Muscle layer of colon (tissue), 2 donors: ENCODE results near the gene FAT1.
A peak's percentile ranks its signal among the peaks of the same experiment; 100 is the strongest.

ENCODE experiments used
- H3K27ac ChIP-seq: one replicate; pipeline ENCODE4 v1.7.0; 2013; ENCODE audit warnings: low read depth, mild to moderate bottlenecking, low read length, moderate library complexity
- H3K27me3 ChIP-seq, 2 donors: one replicate each; pipeline ENCODE4 v1.7.0; 2013; ENCODE audit warnings: low read length in 2 of 2, mild to moderate bottlenecking in 2 of 2; ENCODE audit not compliant: insufficient read depth in 2 of 2, control insufficient read depth in 1 of 2
- H3K36me3 ChIP-seq: one replicate; pipeline ENCODE4 v1.7.0; 2013; ENCODE audit warnings: mild to moderate bottlenecking, low read length; ENCODE audit not compliant: insufficient read depth
- H3K4me1 ChIP-seq: one replicate; pipeline ENCODE4 v1.7.0; 2013; ENCODE audit warnings: mild to moderate bottlenecking, low read length; ENCODE audit not compliant: insufficient read depth
- H3K4me3 ChIP-seq, 2 donors: one replicate each; pipeline ENCODE4 v1.7.0; 2013; ENCODE audit warnings: low read length in 2 of 2, low read depth in 1 of 2, mild to moderate bottlenecking in 1 of 2, moderate library complexity in 1 of 2
- H3K9ac ChIP-seq: one replicate; pipeline ENCODE4 v1.7.0; 2013; ENCODE audit warnings: low read length
- H3K9me3 ChIP-seq: one replicate; pipeline ENCODE4 v1.7.0; 2013; ENCODE audit warnings: mild to moderate bottlenecking, low read length
- donor health status: abdominal sarcoma.
- donor health status: Adenocarcinoma of cecum.

The FAT1 gene

DNA sequence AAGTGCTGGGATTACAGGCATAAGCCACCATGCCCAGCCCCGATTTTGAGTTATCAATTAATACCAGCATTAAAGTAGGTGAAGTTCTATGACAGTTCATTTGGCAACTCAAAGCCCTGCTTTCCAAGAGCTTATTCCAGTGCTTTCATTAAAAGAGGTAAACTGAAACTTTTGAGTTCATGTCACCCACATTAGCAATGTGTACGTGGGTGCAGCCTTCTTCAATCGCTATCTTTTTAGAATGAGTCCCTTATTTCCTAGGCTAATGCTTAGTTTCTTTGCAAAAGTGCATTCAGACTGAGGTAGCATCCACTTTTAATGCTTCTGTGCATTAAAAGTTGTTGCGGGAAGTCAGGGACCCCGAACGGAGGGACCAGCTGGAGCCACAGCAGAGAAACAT, 142.2 kb downstream of the FAT1 start:
- no peaks in the 10 kb centered on the region for H3K9me3 ChIP-seq
- H3K27ac ChIP-seq = no peak overlapping the region
- H3K27me3 ChIP-seq = no peaks in the 10 kb centered on the region
- H3K9ac ChIP-seq = no peak overlapping the region
- peaks cover 1% of the 10 kb centered on the region for H3K36me3 ChIP-seq
- no peak overlapping the region for H3K4me3 ChIP-seq
- H3K4me1 ChIP-seq = no peaks in the 10 kb centered on the region

DNA sequence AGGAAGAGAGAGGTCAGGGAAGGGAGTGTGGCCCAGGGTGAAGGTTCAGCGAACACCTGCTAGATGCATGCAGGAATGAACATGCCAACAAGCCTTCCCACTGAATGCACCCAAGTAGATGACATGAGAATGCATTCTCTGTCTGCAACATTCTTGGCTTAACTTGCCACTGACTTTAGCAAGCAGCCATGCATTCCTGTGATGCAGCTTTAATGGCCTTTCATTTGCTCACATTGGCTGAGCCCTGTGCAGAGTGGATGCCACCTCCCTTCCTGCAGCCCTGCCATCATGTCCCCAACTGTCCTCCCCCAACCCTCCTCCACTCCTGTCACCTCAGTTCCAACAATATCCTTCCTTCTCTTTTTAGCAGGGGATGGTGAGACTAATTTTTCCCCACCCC, 143.0 kb downstream of the FAT1 start:
- Histone ChIP-seq H3K9me3 (no peaks in the 10 kb centered on the region), H3K27me3 (no peaks in the 10 kb centered on the region), H3K36me3 (no peaks in the 10 kb centered on the region), H3K4me3 (no peak overlapping the region), H3K4me1 (no peaks in the 10 kb centered on the region), H3K27ac (no peak overlapping the region), H3K9ac (no peak overlapping the region)

DNA sequence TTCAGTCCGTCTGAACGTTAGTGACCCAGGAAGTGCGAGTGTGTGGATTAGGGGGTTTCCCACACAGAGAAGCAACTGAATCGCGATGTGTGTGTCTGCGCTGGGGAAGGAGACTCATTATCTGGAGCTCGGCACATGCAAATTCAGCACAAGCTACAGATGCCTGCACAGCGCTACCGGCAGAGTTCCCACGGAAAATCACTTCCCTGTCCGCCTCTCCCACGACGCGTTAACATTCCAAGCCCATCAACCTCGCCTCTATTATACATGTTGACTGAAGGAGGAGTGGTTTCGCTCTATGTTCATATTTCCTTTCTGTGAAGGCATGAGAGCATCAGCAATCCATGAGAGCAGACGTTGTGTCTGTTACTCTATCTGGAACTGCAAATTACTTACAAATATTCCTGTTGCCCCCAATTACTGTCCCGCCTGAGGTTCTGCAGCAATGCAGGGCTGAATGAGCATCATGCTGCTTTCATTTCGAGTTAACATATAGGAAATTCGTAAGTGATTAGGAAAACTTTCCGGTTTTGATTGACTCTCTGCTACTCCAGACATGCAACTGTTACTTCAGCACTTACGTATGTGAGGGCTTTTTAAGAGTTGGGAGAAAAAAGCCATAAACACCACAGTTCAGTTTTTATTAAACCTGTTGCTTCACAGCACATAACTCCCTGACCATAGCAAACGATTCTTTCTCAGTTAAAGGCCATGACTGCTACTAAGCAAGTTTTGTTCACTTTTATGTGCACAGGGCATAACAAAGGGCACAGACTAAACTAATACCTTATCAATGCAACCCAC, 153.3 kb downstream of the FAT1 start:
- H3K27me3 ChIP-seq = no peaks in the 10 kb centered on the region
- no peaks in the 10 kb centered on the region for H3K9me3 ChIP-seq
- H3K27ac ChIP-seq = no peak overlapping the region
- no peak overlapping the region for H3K9ac ChIP-seq
- no peaks in the 10 kb centered on the region for H3K36me3 ChIP-seq
- no peaks in the 10 kb centered on the region for H3K4me1 ChIP-seq
- peak overlapping the region in 1 of 2 donors; percentile 28 for H3K4me3 ChIP-seq

DNA sequence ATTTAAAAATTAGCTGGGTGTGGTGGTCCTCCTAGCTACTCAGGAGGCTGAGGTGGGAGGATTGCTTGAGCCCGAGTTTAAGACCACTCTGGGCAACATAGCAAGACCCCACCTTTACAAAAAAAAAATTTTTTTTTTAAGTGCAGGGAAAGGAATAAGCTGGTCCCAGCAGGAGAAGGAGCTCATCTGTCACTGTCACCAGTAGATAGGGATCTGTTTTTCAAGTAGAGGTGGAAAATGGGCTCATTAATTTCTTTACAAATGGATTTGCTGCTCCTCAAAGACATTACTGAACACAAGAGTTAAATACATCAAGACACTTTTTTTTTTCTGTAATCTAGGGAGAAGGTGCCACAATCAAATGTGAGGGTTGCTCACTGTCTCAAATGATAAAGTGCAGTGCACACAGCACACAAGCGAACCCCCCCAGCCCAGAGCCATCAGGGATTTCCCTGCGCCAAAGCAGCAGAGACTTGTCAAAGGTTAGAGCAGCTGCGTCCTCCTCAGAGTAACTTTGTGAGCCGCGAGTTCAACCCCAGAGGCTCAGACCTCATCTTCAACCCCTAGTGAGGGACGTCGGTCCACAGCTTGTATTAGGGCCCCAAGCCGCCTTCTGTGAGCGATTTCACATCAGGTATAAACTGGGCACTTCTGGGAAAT, 154.0 kb downstream of the FAT1 start:
- no peaks in the 10 kb centered on the region for H3K36me3 ChIP-seq
- peak overlapping the region in 1 of 2 donors; percentile 28 for H3K4me3 ChIP-seq
- no peaks in the 10 kb centered on the region for H3K9me3 ChIP-seq
- no peaks in the 10 kb centered on the region for H3K27me3 ChIP-seq
- no peak overlapping the region for H3K27ac ChIP-seq
- no peaks in the 10 kb centered on the region for H3K4me1 ChIP-seq
- no peak overlapping the region for H3K9ac ChIP-seq

DNA sequence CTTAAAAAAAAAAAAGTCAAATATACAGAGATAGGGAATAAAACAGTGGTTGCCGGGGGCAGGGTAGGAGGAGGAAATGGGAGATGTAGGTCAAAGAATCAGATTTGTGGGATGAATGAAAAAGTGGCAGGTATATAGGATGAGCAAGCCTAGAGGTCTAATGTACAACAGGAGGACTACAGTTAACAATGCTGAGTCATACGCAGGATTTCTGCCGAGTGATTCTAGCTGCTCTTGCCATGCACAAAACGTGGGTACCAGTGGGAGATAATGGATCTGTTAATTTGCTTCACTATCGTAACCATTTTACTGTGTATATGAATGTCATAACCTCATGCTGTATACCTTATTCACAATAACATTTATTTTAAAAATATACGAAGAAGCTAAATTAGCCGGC, 157.6 kb downstream of the FAT1 start:
- Histone ChIP-seq H3K36me3 (no peaks in the 10 kb centered on the region), H3K27me3 (no peaks in the 10 kb centered on the region), H3K9ac (no peak overlapping the region), H3K4me3 (no peak overlapping the region), H3K9me3 (no peaks in the 10 kb centered on the region), H3K27ac (no peak overlapping the region), H3K4me1 (no peaks in the 10 kb centered on the region)

DNA sequence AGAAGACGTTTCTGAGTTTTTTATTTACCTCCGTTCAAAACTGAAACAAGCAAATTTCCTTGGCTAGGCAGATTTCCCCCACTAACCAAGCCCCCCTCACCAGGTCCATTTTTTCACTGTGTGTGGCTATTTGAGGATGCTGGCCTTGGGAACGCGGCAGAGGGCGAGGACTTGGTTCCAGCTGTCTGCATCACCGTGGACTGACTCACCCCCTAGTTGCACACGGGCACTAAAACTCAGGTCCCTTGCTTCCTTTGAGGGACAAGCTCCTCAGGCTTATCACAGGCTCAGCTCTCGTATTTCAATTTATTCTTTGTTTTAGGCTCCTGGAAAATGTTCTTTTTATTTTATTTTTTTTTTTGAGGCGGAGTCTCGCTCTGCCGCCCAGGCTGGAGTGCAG, 159.9 kb downstream of the FAT1 start:
- Histone ChIP-seq H3K9ac (no peak overlapping the region), H3K27me3 (no peaks in the 10 kb centered on the region), H3K9me3 (no peaks in the 10 kb centered on the region), H3K27ac (no peak overlapping the region), H3K36me3 (no peaks in the 10 kb centered on the region), H3K4me1 (no peaks in the 10 kb centered on the region), H3K4me3 (no peak overlapping the region)

DNA sequence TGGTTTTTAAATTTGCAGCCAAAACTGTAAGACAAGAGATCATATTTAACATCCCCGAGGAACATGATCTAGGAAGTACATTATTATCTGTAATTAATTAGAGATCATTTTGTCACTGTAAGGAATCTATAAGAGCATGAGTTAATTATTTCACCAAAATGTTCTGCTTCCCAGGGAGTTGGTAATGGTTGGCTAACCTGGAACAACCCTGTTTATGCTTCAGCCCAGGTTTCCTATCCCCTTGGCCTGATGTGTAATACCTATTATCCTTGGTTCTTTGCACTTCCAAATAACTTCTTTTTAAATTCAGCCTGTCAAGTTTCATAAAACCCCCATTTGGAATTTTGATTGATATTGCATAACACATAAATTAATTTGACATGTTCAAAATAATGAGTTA, 161.9 kb downstream of the FAT1 start:
- Histone ChIP-seq H3K4me1 (no peaks in the 10 kb centered on the region), H3K27ac (no peak overlapping the region), H3K9me3 (no peaks in the 10 kb centered on the region), H3K27me3 (no peaks in the 10 kb centered on the region), H3K36me3 (no peaks in the 10 kb centered on the region), H3K9ac (no peak overlapping the region), H3K4me3 (no peak overlapping the region)

DNA sequence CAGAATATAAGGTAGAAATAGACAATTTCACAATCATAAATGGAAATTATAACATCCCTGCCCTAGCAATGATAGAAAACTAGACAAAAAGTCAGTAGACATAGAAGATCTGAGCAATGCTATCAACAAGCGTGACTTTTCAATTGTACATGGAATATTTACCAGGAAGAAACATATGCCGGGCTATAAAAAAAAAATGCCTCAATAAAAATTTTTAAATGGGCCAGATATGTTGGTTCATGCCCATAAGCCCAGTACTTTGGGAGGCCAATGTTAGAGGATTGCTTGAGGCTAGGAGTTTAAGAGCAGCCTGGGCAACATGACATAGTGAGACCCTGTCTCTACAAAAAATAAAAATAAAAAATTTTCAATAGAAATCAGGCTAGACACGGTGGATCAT, 163.0 kb downstream of the FAT1 start:
- H3K9me3 ChIP-seq = no peaks in the 10 kb centered on the region
- H3K4me3 ChIP-seq = no peak overlapping the region
- no peaks in the 10 kb centered on the region for H3K36me3 ChIP-seq
- no peaks in the 10 kb centered on the region for H3K4me1 ChIP-seq
- H3K27ac ChIP-seq = no peak overlapping the region
- no peak overlapping the region for H3K9ac ChIP-seq
- H3K27me3 ChIP-seq = peaks cover under 1 to 4% of the 10 kb centered on the region in 2 donors

DNA sequence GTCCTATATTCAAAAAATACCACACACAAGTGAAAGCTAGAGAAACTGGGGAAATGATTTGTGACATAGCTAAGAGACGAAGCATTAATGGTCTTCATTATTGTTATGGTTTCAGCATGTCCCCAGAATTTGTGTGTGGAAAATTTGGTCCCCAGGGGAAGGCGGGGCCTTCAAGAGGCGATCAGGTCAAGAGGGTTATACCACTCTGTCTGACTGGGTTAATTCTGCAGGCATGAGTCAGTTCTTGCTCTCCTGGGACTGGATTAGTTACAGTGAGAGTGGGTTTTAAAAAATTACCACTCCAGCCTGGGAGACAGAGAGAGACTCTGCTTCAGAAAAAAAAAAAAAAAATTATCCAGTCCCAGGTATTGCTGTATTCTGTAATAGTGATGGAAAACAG, 166.2 kb downstream of the FAT1 start:
- no peaks in the 10 kb centered on the region for H3K36me3 ChIP-seq
- no peak overlapping the region for H3K9ac ChIP-seq
- no peaks in the 10 kb centered on the region for H3K4me1 ChIP-seq
- no peaks in the 10 kb centered on the region for H3K9me3 ChIP-seq
- H3K4me3 ChIP-seq = no peak overlapping the region
- H3K27ac ChIP-seq = no peak overlapping the region
- peaks cover 5 to 15% of the 10 kb centered on the region in 2 donors for H3K27me3 ChIP-seq

DNA sequence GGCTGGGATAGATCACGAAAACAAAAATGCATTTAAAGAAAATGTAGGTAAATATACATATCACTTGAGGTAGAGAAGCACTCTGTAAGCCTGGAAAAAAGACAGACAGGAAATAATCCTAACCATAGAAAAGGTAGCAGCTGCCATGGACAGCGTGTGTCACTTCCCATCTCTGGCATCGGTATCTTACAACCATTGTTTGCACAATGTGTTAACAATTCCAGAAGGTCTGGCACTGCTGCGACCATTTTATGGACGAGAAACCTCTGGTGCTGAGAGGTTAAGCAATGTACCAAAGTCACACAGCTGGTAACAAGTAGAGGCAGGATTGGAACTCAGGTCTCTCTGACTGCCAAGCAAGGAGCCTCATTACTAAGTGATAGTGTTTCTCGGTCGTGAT, 166.6 kb downstream of the FAT1 start:
- Histone ChIP-seq H3K4me3 (no peak overlapping the region), H3K36me3 (no peaks in the 10 kb centered on the region), H3K27me3 (peaks cover 5 to 15% of the 10 kb centered on the region in 2 donors), H3K4me1 (no peaks in the 10 kb centered on the region), H3K9ac (no peak overlapping the region), H3K9me3 (no peaks in the 10 kb centered on the region), H3K27ac (no peak overlapping the region)

DNA sequence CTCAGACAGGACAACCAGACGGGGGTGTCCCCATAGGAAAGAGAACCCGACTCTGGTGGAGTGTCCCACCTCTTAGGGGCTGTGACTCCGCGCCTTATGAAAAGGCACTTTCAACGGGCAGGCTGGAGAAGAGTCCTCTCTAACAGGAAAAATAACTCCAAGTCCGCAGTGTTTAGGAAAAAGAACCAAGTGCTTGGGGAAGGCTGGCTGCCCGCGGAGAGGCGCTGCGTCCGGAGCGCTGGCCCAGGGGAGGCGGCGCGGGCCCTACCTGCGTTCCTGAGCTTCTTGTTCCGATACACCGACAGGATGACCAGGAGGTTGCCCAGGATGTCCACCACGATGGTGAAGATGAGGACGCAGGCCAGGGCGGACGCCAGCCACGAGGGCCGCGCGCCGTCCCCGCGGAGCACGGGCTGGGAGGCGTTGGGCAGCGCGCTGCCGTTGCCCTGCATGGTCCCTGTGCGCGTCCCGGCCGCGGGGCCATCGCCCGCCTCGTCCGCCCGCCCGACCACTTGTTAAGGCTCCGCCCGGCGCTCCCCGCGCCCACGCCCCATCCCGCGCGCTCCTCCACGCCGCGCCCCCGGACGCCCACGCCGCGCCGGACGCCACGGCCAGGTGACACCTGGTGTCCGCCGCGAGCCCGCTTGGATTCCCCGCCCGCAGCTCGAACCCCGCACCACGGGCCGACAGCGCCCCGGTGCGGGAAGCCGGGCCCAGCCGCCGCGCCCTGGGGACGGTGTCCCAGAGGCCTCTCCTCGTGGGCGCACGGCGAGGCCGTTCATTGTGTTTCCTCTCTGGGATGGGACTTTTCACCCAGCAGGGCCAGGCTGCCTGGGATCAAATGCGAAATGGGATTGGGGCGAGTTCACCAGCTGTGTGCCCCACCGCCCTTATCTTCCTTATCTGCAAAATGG, 168.5 kb downstream of the FAT1 start, which contains the start of gene MTNR1A:
MTNR1A (minus strand) TSS at position 654 of the 914 bp plus-strand sequence; CDS start at position 452, 202 bp downstream.
- Histone ChIP-seq H3K4me3 (no peak within 1 kb of the TSS), H3K9me3 (no peaks in the 10 kb centered on the region), H3K27me3 (peaks cover 5 to 15% of the 10 kb centered on the region in 2 donors), H3K36me3 (no peaks in the 10 kb centered on the region), H3K4me1 (no peaks in the 10 kb centered on the region), H3K9ac (no peak within 1 kb of the TSS), H3K27ac (no peak within 1 kb of the TSS)
